ENCODE results near the gene GPRC5C.
A peak's percentile ranks its signal among the peaks of the same experiment; 100 is the strongest.

The GPRC5C gene

DNA sequence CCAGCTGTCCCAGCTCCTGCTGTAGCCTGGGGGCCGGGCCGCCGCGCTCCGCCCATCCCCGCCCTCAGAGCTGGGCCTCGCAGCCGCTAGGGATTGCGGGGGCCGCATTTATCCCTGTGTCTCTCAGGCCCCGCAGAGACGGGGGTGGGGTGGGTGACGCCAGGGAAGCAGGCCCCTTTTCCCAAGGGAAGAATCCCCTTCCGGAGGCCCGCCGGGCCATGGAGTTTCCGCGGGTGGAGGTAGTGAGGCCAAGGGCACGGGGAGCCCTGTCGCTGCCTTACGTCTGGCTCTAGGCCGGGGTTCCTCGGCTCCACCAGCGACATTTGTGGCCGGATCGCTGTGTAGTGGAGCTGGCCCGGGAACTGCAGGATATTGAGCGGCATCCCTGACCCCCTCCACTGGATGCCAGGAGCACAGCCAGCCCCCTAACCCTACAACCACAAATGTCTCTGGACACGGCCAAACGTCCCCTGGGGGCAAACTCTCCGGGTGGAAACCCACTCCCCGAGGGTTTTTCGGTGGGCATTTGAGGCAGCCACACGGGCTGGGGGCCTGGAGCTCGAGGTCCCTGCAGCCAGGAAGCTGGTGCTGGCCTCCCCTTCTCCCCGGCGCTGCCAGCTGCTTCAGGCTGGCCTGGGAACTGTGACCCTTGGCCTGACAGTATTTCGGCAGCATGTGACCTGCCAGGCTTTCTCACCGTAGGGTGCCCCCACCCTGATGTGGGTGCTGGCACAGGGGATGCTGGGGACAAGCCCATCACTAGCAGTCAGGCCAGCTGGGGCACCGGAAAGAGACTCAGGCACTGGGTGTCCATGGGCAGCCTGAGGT is 22.5 kb downstream of the GPRC5C start (continued):
- peak; percentile 74 for TF ChIP-seq ZBTB8A (tag by site-specific recombination; IDR thresholded peaks at IDR 0.05)
- no peak; the same call in 1 of the 2 replicates for TF ChIP-seq ZBTB1 (tag by site-specific recombination; IDR thresholded peaks at IDR 0.05)
- no peak for TF ChIP-seq ZNF776 (tag by site-specific recombination; IDR thresholded peaks at IDR 0.05; ENCODE audit: borderline replicate concordance)
- peak; percentile 60; the same call in 1 of the 2 replicates for TF ChIP-seq KLF16 (tag by site-specific recombination; IDR thresholded peaks at IDR 0.05)
- TF ChIP-seq ZNF621 (tag by site-specific recombination; IDR thresholded peaks at IDR 0.05), result no peak
- TF ChIP-seq ZNF596 (tag by site-specific recombination; IDR thresholded peaks at IDR 0.05), result no peak
- TF ChIP-seq PRDM4 (tag by site-specific recombination; IDR thresholded peaks at IDR 0.05), result no peak
- TF ChIP-seq BCL6B (tag by site-specific recombination; IDR thresholded peaks at IDR 0.05), result no peak
- TF ChIP-seq, protein P1, sequence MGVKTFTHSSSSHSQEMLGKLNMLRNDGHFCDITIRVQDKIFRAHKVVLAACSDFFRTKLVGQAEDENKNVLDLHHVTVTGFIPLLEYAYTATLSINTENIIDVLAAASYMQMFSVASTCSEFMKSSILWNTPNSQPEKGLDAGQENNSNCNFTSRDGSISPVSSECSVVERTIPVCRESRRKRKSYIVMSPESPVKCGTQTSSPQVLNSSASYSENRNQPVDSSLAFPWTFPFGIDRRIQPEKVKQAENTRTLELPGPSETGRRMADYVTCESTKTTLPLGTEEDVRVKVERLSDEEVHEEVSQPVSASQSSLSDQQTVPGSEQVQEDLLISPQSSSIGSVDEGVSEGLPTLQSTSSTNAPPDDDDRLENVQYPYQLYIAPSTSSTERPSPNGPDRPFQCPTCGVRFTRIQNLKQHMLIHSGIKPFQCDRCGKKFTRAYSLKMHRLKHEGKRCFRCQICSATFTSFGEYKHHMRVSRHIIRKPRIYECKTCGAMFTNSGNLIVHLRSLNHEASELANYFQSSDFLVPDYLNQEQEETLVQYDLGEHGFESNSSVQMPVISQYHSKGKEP (tag by site-specific recombination; IDR thresholded peaks at IDR 0.05), result no peak
- no peak for TF ChIP-seq ZSCAN23 (tag by site-specific recombination; IDR thresholded peaks at IDR 0.05)
- TF ChIP-seq, protein P2, sequence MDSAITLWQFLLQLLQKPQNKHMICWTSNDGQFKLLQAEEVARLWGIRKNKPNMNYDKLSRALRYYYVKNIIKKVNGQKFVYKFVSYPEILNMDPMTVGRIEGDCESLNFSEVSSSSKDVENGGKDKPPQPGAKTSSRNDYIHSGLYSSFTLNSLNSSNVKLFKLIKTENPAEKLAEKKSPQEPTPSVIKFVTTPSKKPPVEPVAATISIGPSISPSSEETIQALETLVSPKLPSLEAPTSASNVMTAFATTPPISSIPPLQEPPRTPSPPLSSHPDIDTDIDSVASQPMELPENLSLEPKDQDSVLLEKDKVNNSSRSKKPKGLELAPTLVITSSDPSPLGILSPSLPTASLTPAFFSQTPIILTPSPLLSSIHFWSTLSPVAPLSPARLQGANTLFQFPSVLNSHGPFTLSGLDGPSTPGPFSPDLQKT (IDR thresholded peaks at IDR 0.05; ENCODE audit: borderline replicate concordance, low read depth, low read length), result no peak
- no peak for TF ChIP-seq ZNF133 (tag by site-specific recombination; IDR thresholded peaks at IDR 0.05)
- TF ChIP-seq, protein P3, sequence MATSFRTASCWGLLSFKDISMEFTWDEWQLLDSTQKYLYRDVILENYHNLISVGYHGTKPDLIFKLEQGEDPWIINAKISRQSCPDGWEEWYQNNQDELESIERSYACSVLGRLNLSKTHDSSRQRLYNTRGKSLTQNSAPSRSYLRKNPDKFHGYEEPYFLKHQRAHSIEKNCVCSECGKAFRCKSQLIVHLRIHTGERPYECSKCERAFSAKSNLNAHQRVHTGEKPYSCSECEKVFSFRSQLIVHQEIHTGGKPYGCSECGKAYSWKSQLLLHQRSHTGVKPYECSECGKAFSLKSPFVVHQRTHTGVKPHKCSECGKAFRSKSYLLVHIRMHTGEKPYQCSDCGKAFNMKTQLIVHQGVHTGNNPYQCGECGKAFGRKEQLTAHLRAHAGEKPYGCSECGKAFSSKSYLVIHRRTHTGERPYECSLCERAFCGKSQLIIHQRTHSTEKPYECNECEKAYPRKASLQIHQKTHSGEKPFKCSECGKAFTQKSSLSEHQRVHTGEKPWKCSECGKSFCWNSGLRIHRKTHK (tag by site-specific recombination; IDR thresholded peaks at IDR 0.05), result no peak
- TF ChIP-seq ZNF132 (tag by site-specific recombination; IDR thresholded peaks at IDR 0.05; ENCODE audit: borderline replicate concordance), result no peak
- TF ChIP-seq SCRT2 (tag by site-specific recombination; IDR thresholded peaks at IDR 0.05), result no peak
- TF ChIP-seq ZNF629 (tag by site-specific recombination; IDR thresholded peaks at IDR 0.05), result peak; percentile 79
- no peak for TF ChIP-seq ZBTB21 (tag by site-specific recombination; IDR thresholded peaks at IDR 0.05)
- TF ChIP-seq, protein P4, sequence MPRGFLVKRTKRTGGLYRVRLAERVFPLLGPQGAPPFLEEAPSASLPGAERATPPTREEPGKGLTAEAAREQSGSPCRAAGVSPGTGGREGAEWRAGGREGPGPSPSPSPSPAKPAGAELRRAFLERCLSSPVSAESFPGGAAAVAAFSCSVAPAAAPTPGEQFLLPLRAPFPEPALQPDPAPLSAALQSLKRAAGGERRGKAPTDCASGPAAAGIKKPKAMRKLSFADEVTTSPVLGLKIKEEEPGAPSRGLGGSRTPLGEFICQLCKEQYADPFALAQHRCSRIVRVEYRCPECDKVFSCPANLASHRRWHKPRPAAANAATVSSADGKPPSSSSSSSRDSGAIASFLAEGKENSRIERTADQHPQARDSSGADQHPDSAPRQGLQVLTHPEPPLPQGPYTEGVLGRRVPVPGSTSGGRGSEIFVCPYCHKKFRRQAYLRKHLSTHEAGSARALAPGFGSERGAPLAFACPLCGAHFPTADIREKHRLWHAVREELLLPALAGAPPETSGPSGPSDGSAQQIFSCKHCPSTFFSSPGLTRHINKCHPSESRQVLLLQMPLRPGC (tag by site-specific recombination; IDR thresholded peaks at IDR 0.05), result no peak
- no peak for TF ChIP-seq ZNF211 (tag by site-specific recombination; IDR thresholded peaks at IDR 0.05; ENCODE audit: low read depth)
- no peak for TF ChIP-seq ZNF280D (tag by site-specific recombination; IDR thresholded peaks at IDR 0.05)
- TF ChIP-seq, protein P5, sequence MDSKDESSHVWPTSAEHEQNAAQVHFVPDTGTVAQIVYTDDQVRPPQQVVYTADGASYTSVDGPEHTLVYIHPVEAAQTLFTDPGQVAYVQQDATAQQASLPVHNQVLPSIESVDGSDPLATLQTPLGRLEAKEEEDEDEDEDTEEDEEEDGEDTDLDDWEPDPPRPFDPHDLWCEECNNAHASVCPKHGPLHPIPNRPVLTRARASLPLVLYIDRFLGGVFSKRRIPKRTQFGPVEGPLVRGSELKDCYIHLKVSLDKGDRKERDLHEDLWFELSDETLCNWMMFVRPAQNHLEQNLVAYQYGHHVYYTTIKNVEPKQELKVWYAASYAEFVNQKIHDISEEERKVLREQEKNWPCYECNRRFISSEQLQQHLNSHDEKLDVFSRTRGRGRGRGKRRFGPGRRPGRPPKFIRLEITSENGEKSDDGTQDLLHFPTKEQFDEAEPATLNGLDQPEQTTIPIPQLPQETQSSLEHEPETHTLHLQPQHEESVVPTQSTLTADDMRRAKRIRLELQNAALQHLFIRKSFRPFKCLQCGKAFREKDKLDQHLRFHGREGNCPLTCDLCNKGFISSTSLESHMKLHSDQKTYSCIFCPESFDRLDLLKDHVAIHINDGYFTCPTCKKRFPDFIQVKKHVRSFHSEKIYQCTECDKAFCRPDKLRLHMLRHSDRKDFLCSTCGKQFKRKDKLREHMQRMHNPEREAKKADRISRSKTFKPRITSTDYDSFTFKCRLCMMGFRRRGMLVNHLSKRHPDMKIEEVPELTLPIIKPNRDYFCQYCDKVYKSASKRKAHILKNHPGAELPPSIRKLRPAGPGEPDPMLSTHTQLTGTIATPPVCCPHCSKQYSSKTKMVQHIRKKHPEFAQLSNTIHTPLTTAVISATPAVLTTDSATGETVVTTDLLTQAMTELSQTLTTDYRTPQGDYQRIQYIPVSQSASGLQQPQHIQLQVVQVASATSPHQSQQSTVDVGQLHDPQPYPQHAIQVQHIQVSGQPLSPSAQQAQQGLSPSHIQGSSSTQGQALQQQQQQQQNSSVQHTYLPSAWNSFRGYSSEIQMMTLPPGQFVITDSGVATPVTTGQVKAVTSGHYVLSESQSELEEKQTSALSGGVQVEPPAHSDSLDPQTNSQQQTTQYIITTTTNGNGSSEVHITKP (tag by site-specific recombination; IDR thresholded peaks at IDR 0.05), result peak; percentile 85
- no peak for TF ChIP-seq ZNF658 (tag by site-specific recombination; IDR thresholded peaks at IDR 0.05)
